ENCODE data around the gene RTBDN. TPM values are rescaled to one million over a fixed set of nuclear protein-coding genes. Genes with fewer than 3 reads are reported as not detected.

RTBDN gene
- total RNA-seq, 1 experiment from 2014 or later, result 5.6 TPM

GRCh38 chr19:12788682-12789097 lies 45.7 kb downstream of the RTBDN start:
- Mint-ChIP-seq H3K36me3 (ENCODE audit: insufficient read depth in 1 of 3, low read depth in 3 of 3) (no peaks in the 10 kb centered on the region), H3K4me3 (peak overlapping the region; percentile 66 to 84), H3K9me3 (no peaks in the 10 kb centered on the region), H3K4me1 (peaks cover 25 to 27% of the 10 kb centered on the region in 2 experiments), H3K27ac (peak overlapping the region; percentile 80 to 91 (median 83); a peak in 4 of 7 replicates), H3K27me3 (ENCODE audit: low read depth) (peaks cover 6% of the 10 kb centered on the region)
- Histone ChIP-seq H3K9me3 (ENCODE audit: control insufficient read depth, low read depth, low read length) (no peaks in the 10 kb centered on the region), H3K18ac (ENCODE audit: insufficient read length, low read depth, low read length) (no peak overlapping the region), H4K5ac (ENCODE audit: insufficient read length, low read depth, low read length) (no peak overlapping the region), H4K20me1 (ENCODE audit: control insufficient read depth, insufficient read depth, insufficient read length) (no peaks in the 10 kb centered on the region), H2AFZ (ENCODE audit: low read length) (no peak overlapping the region), H3K4me1 (ENCODE audit: insufficient read depth, low read length) (peaks cover 3% of the 10 kb centered on the region; the same call in 1 of the 2 replicates), H4K91ac (ENCODE audit: insufficient read length, low read depth, low read length) (no peak overlapping the region), H2BK15ac (ENCODE audit: low read depth, low read length) (no peak overlapping the region), H3K9ac (ENCODE audit: extremely low read depth, insufficient read length, low read length) (no peak overlapping the region), H3T11ph (ENCODE audit: low read length) (no peak overlapping the region), H2BK5ac (ENCODE audit: insufficient read length, low read length) (no peak overlapping the region), H3K4ac (ENCODE audit: low read depth, low read length) (no peak overlapping the region), H3K23me2 (ENCODE audit: insufficient read length, low read depth, low read length, poor library complexity, severe bottlenecking) (peaks cover 34% of the 10 kb centered on the region), H3K79me2 (ENCODE audit: insufficient read depth, low read length) (no peaks in the 10 kb centered on the region), H2AK5ac (ENCODE audit: insufficient read length, low read length) (no peak overlapping the region), H3K56ac (ENCODE audit: insufficient read length, low read depth, low read length) (no peak overlapping the region), H3K23ac (ENCODE audit: insufficient read length, low read depth, low read length) (no peak overlapping the region), H4K8ac (replicated peaks; ENCODE audit: insufficient read length, low read depth, low read length) (no peak overlapping the region), H3K27ac (ENCODE audit: insufficient read length, low read depth, low read length) (no peak overlapping the region), H2BK120ac (ENCODE audit: low read depth, low read length, poor library complexity, severe bottlenecking) (no peak overlapping the region), H3K27me3 (ENCODE audit: insufficient read depth, low read length) (no peaks in the 10 kb centered on the region; the same call in 1 of the 2 replicates), H3K14ac (ENCODE audit: insufficient read depth, low read length) (peak overlapping the region; percentile 46; the same call in 1 of the 2 replicates), H2BK12ac (ENCODE audit: insufficient read length, low read depth, low read length) (no peak overlapping the region), H3K4me2 (ENCODE audit: insufficient read depth, insufficient read length, low read length) (peak overlapping the region; percentile 34), H2BK20ac (ENCODE audit: low read depth, low read length, poor library complexity, severe bottlenecking) (no peak overlapping the region), H3K79me1 (ENCODE audit: insufficient read depth, low read depth, low read length, poor library complexity, severe bottlenecking) (no peaks in the 10 kb centered on the region)
- WGBS (ENCODE audit: extremely low coverage, insufficient read length, low lambda C conversion rate), result no CpG with 5 or more reads among the region's 12 CpGs
- peak; percentile 59 for DNase-seq
- no peak for TF ChIP-seq CTCF (conservative IDR thresholded peaks at IDR 0.05)

Data from H9 (cell line).